Liver (tissue), 9 donors: ENCODE data around the gene FBXO24. TPM values are rescaled to one million over a fixed set of nuclear protein-coding genes. Genes with fewer than 3 reads are reported as not detected.

ENCODE experiments used
- DNase-seq: peaks from one replicate; pipeline ENCODE4 v3.0.0-alpha.2; 2017; ENCODE audit warnings: low spot score
- H3K27ac ChIP-seq, 2 donors: one replicate each; pipeline ENCODE4 v1.7.0; 2013; ENCODE audit warnings: inconsistent platforms in 2 of 2, low read length in 2 of 2, control low read depth in 1 of 2, low read depth in 1 of 2, mild to moderate bottlenecking in 1 of 2
- H3K27me3 ChIP-seq, 4 donors: one replicate each; pipeline versions ENCODE4 v1.6.1 to v1.7.0; 2013; ENCODE audit warnings: low read length in 3 of 4, inconsistent platforms in 1 of 4, mild to moderate bottlenecking in 1 of 4, moderate library complexity in 1 of 4; ENCODE audit not compliant: control insufficient read depth in 4 of 4, insufficient read depth in 4 of 4
- H3K36me3 ChIP-seq, 4 donors: one replicate each; pipeline versions ENCODE4 v1.6.1 to v1.7.0; 2013; ENCODE audit warnings: low read length in 3 of 4, mild to moderate bottlenecking in 3 of 4, low read depth in 1 of 4, moderate library complexity in 1 of 4; ENCODE audit not compliant: control insufficient read depth in 4 of 4, insufficient read depth in 3 of 4
- H3K4me1 ChIP-seq, 4 donors: one replicate each; pipeline versions ENCODE4 v1.6.1 to v1.7.0; 2013; ENCODE audit warnings: low read length in 3 of 4, mild to moderate bottlenecking in 3 of 4, moderate library complexity in 1 of 4; ENCODE audit not compliant: control insufficient read depth in 4 of 4, insufficient read depth in 4 of 4
- H3K4me3 ChIP-seq, 3 donors: one replicate each; pipeline versions ENCODE4 v1.6.1 to v1.7.0; 2013; ENCODE audit warnings: low read length in 3 of 3, control low read depth in 1 of 3, low read depth in 1 of 3, mild to moderate bottlenecking in 1 of 3
- H3K9ac ChIP-seq, 2 donors: one replicate each; pipeline ENCODE4 v1.7.0; 2013; ENCODE audit warnings: low read length in 2 of 2, mild to moderate bottlenecking in 2 of 2, moderate library complexity in 2 of 2, control low read depth in 1 of 2, low read depth in 1 of 2
- H3K9me3 ChIP-seq, 4 donors: one replicate each; pipeline versions ENCODE4 v1.6.1 to v1.7.0; 2013; ENCODE audit warnings: low read length in 3 of 4; ENCODE audit not compliant: control insufficient read depth in 4 of 4
- EGR1 ChIP-seq, 2 donors: IDR thresholded peaks; 2 replicates each; pipeline ENCODE4 v1.6.1; 2016 to 2018; ENCODE audit warnings: antibody characterized with exemption in 2 of 2, low read depth in 2 of 2
- FOXA1 ChIP-seq: IDR thresholded peaks from 2 replicates; pipeline ENCODE4 v1.6.1; 2016; ENCODE audit warnings: antibody characterized with exemption
- FOXA2 ChIP-seq: IDR thresholded peaks from 2 replicates; pipeline ENCODE4 v1.6.1; 2016; ENCODE audit warnings: antibody characterized with exemption
- GABPA ChIP-seq, 2 donors: IDR thresholded peaks in 1 of 2; conservative IDR thresholded peaks in 1 of 2; 2 replicates each; pipeline ENCODE4 v1.6.1; 2016; ENCODE audit warnings: antibody characterized with exemption in 2 of 2, mild to moderate bottlenecking in 1 of 2, moderate library complexity in 1 of 2
- HNF4A ChIP-seq, 2 donors: conservative IDR thresholded peaks; 2 replicates each; pipeline ENCODE4 v1.6.1; 2016; ENCODE audit warnings: antibody characterized with exemption in 2 of 2, mild to moderate bottlenecking in 2 of 2
- HNF4G ChIP-seq: IDR thresholded peaks from 2 replicates; pipeline ENCODE4 v1.6.1; 2016; ENCODE audit warnings: antibody characterized with exemption
- JUND ChIP-seq, 2 donors: IDR thresholded peaks; 2 replicates each; pipeline ENCODE4 v1.6.1; 2016; ENCODE audit warnings: antibody characterized with exemption in 2 of 2
- NR2F2 ChIP-seq: IDR thresholded peaks from 2 replicates; pipeline ENCODE4 v1.6.1; 2016; ENCODE audit warnings: antibody characterized with exemption
- RAD21 ChIP-seq, 2 donors: IDR thresholded peaks; 2 replicates each; pipeline ENCODE4 v1.6.1; 2016; ENCODE audit warnings: antibody characterized with exemption in 2 of 2, mild to moderate bottlenecking in 2 of 2
- RXRA ChIP-seq, 2 donors: IDR thresholded peaks; 2 replicates each; pipeline ENCODE4 v1.6.1; 2017 to 2018; ENCODE audit warnings: antibody characterized with exemption in 2 of 2, mild to moderate bottlenecking in 1 of 2
- SP1 ChIP-seq: IDR thresholded peaks from 2 replicates; pipeline ENCODE4 v1.6.1; 2018; ENCODE audit warnings: antibody characterized with exemption, mild to moderate bottlenecking
- TAF1 ChIP-seq: conservative IDR thresholded peaks from 2 replicates; pipeline ENCODE4 v1.6.1; 2016; ENCODE audit warnings: antibody characterized with exemption, mild to moderate bottlenecking
- YY1 ChIP-seq: IDR thresholded peaks from 2 replicates; pipeline ENCODE4 v1.6.1; 2016; ENCODE audit warnings: antibody characterized with exemption, mild to moderate bottlenecking
- WGBS: extraction: QIAGEN DNeasy Blood & Tissue Kit; methylation state at CpG from one replicate; pipeline ENCODE4 v1.1.7; 2013; 5-methylcytosine and 5-hydroxymethylcytosine counted together
- polyA plus RNA-seq, 2 donors: library from polyadenylated mRNA; stranded (reverse) in 1 of 2; unstranded in 1 of 2; fragments of 200-250 nt in 1 of 2; fragments of >200 nt in 1 of 2; fragmentation: Nextera tagmentation in 1 of 2; extraction: Ambion mirVana in 1 of 2; gene quantifications; one replicate each; pipeline versions ENCODE4 v1.2.1 to v1.2.3, GENCODE V29; 2013 to 2015
- total RNA-seq, 2 donors: library from RNA; depleted of rRNA; stranded (reverse); fragments of >200 nt; gene quantifications; one replicate each; pipeline ENCODE4 v1.2.3, GENCODE V29; 2014
- TF ChIP-seq, protein P1 (sequence below): IDR thresholded peaks from 2 replicates; pipeline ENCODE4 v1.6.1; 2016; ENCODE audit warnings: antibody characterized with exemption, mild to moderate bottlenecking
- TF ChIP-seq, protein P2 (sequence below): IDR thresholded peaks from 2 replicates; pipeline ENCODE4 v1.6.1; 2016; ENCODE audit warnings: antibody characterized with exemption
- TF ChIP-seq, protein P3 (sequence below): IDR thresholded peaks from 2 replicates; pipeline ENCODE4 v1.6.1; 2016; ENCODE audit warnings: antibody characterized with exemption
- TF ChIP-seq, protein P4 (sequence below): fragments of 150-350 bp; IDR thresholded peaks from 2 replicates; pipeline ENCODE4 v1.5.1; 2017; ENCODE audit warnings: improper control_type of control experiment, low read depth, low read length; ENCODE audit not compliant: missing input control
- TF ChIP-seq, protein P5 (sequence below): IDR thresholded peaks from 2 replicates; pipeline ENCODE4 v1.6.1; 2016; ENCODE audit warnings: antibody characterized with exemption
- donor health status: healthy.
- donor health status: healthy.
- donor health status: healthy.
- donor health status: healthy.
- donor health status: healthy.

The FBXO24 gene
- total and polyA plus RNA-seq, 4 donors: 0.25 to 1.3 (median 0.50) TPM

DNA sequence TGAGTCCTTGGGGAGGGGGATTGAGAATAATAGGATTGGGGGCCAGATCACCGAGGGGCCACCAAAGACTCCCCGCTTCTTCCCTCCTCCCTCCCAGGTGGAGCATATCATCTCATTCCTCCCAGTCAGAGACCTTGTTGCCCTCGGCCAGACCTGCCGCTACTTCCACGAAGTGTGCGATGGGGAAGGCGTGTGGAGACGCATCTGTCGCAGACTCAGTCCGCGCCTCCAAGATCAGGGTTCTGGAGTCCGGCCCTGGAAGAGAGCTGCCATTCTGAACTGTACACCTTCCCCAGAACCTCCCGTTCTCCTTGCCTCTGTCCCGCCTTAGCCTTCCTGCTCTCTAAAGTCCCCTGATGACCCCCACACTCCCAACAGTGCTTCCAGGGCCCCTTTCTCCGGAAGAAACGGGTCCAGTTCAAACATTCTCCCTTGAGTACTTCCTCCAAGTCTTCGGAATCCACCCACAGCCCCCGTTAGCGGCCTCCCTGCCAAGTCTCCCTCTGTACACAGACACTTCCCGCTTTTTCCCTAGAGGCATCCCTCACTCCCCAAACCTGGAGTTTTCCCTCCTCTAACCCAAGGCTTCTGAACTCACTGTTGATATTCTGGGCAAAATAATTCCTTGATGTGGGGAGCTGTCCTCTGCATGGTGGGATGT, 4.1 kb downstream of the FBXO24 start:
- no peaks in the 10 kb centered on the region for H3K36me3 ChIP-seq
- H3K27ac ChIP-seq: no peak overlapping the region
- DNase-seq: no peak
- no peak overlapping the region for H3K4me3 ChIP-seq
- 67% methylated on average over 20 of the region's 20 CpGs for WGBS
- no peaks in the 10 kb centered on the region for H3K9me3 ChIP-seq
- no peak overlapping the region for H3K9ac ChIP-seq
- H3K4me1 ChIP-seq: peaks cover 0 to 9% (median 4%) of the 10 kb centered on the region in 4 donors
- TF ChIP-seq RXRA (IDR thresholded peaks at IDR 0.05) (no peak), TAF1 (no peak), GABPA (IDR thresholded peaks at IDR 0.05 in 1 of 2, conservative IDR thresholded peaks at IDR 0.05 in 1 of 2) (no peak), JUND (IDR thresholded peaks at IDR 0.05) (no peak), FOXA2 (no peak), YY1 (no peak), SP1 (no peak), RAD21 (IDR thresholded peaks at IDR 0.05) (no peak), EGR1 (IDR thresholded peaks at IDR 0.05; ENCODE audit: low read depth in 2 of 2) (no peak), HNF4G (no peak), FOXA1 (no peak), NR2F2 (no peak), HNF4A (conservative IDR thresholded peaks at IDR 0.05) (no peak)
- TF ChIP-seq, protein P1, sequence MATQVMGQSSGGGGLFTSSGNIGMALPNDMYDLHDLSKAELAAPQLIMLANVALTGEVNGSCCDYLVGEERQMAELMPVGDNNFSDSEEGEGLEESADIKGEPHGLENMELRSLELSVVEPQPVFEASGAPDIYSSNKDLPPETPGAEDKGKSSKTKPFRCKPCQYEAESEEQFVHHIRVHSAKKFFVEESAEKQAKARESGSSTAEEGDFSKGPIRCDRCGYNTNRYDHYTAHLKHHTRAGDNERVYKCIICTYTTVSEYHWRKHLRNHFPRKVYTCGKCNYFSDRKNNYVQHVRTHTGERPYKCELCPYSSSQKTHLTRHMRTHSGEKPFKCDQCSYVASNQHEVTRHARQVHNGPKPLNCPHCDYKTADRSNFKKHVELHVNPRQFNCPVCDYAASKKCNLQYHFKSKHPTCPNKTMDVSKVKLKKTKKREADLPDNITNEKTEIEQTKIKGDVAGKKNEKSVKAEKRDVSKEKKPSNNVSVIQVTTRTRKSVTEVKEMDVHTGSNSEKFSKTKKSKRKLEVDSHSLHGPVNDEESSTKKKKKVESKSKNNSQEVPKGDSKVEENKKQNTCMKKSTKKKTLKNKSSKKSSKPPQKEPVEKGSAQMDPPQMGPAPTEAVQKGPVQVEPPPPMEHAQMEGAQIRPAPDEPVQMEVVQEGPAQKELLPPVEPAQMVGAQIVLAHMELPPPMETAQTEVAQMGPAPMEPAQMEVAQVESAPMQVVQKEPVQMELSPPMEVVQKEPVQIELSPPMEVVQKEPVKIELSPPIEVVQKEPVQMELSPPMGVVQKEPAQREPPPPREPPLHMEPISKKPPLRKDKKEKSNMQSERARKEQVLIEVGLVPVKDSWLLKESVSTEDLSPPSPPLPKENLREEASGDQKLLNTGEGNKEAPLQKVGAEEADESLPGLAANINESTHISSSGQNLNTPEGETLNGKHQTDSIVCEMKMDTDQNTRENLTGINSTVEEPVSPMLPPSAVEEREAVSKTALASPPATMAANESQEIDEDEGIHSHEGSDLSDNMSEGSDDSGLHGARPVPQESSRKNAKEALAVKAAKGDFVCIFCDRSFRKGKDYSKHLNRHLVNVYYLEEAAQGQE: no peak
- TF ChIP-seq, protein P2, sequence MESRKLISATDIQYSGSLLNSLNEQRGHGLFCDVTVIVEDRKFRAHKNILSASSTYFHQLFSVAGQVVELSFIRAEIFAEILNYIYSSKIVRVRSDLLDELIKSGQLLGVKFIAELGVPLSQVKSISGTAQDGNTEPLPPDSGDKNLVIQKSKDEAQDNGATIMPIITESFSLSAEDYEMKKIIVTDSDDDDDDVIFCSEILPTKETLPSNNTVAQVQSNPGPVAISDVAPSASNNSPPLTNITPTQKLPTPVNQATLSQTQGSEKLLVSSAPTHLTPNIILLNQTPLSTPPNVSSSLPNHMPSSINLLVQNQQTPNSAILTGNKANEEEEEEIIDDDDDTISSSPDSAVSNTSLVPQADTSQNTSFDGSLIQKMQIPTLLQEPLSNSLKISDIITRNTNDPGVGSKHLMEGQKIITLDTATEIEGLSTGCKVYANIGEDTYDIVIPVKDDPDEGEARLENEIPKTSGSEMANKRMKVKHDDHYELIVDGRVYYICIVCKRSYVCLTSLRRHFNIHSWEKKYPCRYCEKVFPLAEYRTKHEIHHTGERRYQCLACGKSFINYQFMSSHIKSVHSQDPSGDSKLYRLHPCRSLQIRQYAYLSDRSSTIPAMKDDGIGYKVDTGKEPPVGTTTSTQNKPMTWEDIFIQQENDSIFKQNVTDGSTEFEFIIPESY: no peak
- TF ChIP-seq, protein P3, sequence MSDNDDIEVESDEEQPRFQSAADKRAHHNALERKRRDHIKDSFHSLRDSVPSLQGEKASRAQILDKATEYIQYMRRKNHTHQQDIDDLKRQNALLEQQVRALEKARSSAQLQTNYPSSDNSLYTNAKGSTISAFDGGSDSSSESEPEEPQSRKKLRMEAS: no peak
- TF ChIP-seq, protein P4, sequence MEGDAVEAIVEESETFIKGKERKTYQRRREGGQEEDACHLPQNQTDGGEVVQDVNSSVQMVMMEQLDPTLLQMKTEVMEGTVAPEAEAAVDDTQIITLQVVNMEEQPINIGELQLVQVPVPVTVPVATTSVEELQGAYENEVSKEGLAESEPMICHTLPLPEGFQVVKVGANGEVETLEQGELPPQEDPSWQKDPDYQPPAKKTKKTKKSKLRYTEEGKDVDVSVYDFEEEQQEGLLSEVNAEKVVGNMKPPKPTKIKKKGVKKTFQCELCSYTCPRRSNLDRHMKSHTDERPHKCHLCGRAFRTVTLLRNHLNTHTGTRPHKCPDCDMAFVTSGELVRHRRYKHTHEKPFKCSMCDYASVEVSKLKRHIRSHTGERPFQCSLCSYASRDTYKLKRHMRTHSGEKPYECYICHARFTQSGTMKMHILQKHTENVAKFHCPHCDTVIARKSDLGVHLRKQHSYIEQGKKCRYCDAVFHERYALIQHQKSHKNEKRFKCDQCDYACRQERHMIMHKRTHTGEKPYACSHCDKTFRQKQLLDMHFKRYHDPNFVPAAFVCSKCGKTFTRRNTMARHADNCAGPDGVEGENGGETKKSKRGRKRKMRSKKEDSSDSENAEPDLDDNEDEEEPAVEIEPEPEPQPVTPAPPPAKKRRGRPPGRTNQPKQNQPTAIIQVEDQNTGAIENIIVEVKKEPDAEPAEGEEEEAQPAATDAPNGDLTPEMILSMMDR: no peak
- TF ChIP-seq, protein P5, sequence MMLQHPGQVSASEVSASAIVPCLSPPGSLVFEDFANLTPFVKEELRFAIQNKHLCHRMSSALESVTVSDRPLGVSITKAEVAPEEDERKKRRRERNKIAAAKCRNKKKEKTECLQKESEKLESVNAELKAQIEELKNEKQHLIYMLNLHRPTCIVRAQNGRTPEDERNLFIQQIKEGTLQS: no peak
- H3K27me3 ChIP-seq: no peaks in the 10 kb centered on the region
